ENCODE measurements around the gene HSPG2. TPM values are rescaled to one million over a fixed set of nuclear protein-coding genes. Genes with fewer than 3 reads are reported as not detected.

The HSPG2 gene
- polyA plus RNA-seq, 1 donor from 2014 or later, result 0.79 TPM

- Histone ChIP-seq H2AFZ (ENCODE audit: low read depth, low read length) (no peak overlapping the region), H3K27me3 (ENCODE audit: insufficient read depth, low read depth, low read length) (no peaks in the 10 kb centered on the region), H3K36me3 (ENCODE audit: insufficient read depth, low read length) (no peaks in the 10 kb centered on the region), H3K9ac (ENCODE audit: low read length) (no peak overlapping the region), H3K4me2 (ENCODE audit: low read length) (no peak overlapping the region), H3F3A (ENCODE audit: insufficient read depth, low read length, poor library complexity, severe bottlenecking) (no peaks in the 10 kb centered on the region), H3K9me2 (ENCODE audit: insufficient read depth, low read length) (no peaks in the 10 kb centered on the region), H3K79me2 (replicated peaks; ENCODE audit: insufficient read depth, low read length) (no peaks in the 10 kb centered on the region), H3K9me3 (ENCODE audit: low read length) (no peaks in the 10 kb centered on the region), H3K4me3 (ENCODE audit: low read length) (no peak overlapping the region), H3K27ac (ENCODE audit: low read length) (no peak overlapping the region), H4K20me1 (ENCODE audit: insufficient read depth) (no peaks in the 10 kb centered on the region)
- TF ChIP-seq REST (IDR thresholded peaks at IDR 0.05; ENCODE audit: borderline replicate concordance), result no peak
- TF ChIP-seq POLR2AphosphoS5 (IDR thresholded peaks at IDR 0.05), result no peak
- no peak for TF ChIP-seq TAF1 (IDR thresholded peaks at IDR 0.05; ENCODE audit: low read depth)
- no peak for TF ChIP-seq RAD21 (conservative IDR thresholded peaks at IDR 0.05)
- TF ChIP-seq EZH2 (IDR thresholded peaks at IDR 0.05; ENCODE audit: borderline replicate concordance, insufficient read depth, low read length, poor library complexity, severe bottlenecking), result no peak
- no peak for TF ChIP-seq EP300 (conservative IDR thresholded peaks at IDR 0.05; ENCODE audit: poor library complexity, severe bottlenecking)
- no peak for TF ChIP-seq CTCF (IDR thresholded peaks at IDR 0.05; ENCODE audit: poor library complexity, severe bottlenecking)
- no peak for TF ChIP-seq MXI1 (conservative IDR thresholded peaks at IDR 0.05; ENCODE audit: poor library complexity, severe bottlenecking)
- no peak for TF ChIP-seq SMC3 (conservative IDR thresholded peaks at IDR 0.05; ENCODE audit: poor library complexity)
Observed at GRCh38 chr1:21869620-21870121, 67.4 kb downstream of the HSPG2 start.

GRCh38 chr1:21868941-21869454 lies 68.1 kb downstream of the HSPG2 start:
- H2AFZ ChIP-seq (ENCODE audit: low read depth, low read length), result no peak overlapping the region
- no peak overlapping the region for H3K27ac ChIP-seq (ENCODE audit: low read length)
- H3K9me2 ChIP-seq (ENCODE audit: insufficient read depth, low read length), result no peaks in the 10 kb centered on the region
- no peak overlapping the region for H3K4me3 ChIP-seq (ENCODE audit: low read length)
- no peaks in the 10 kb centered on the region for H3K36me3 ChIP-seq (ENCODE audit: insufficient read depth, low read length)
- no peaks in the 10 kb centered on the region for H3F3A ChIP-seq (ENCODE audit: insufficient read depth, low read length, poor library complexity, severe bottlenecking)
- no peak overlapping the region for H3K4me2 ChIP-seq (ENCODE audit: low read length)
- TF ChIP-seq SMC3 (conservative IDR thresholded peaks at IDR 0.05; ENCODE audit: poor library complexity) (no peak), REST (IDR thresholded peaks at IDR 0.05; ENCODE audit: borderline replicate concordance) (no peak), EZH2 (IDR thresholded peaks at IDR 0.05; ENCODE audit: borderline replicate concordance, insufficient read depth, low read length, poor library complexity, severe bottlenecking) (no peak), RAD21 (conservative IDR thresholded peaks at IDR 0.05) (no peak), CTCF (IDR thresholded peaks at IDR 0.05; ENCODE audit: poor library complexity, severe bottlenecking) (no peak), TAF1 (IDR thresholded peaks at IDR 0.05; ENCODE audit: low read depth) (no peak), MXI1 (conservative IDR thresholded peaks at IDR 0.05; ENCODE audit: poor library complexity, severe bottlenecking) (no peak), EP300 (conservative IDR thresholded peaks at IDR 0.05; ENCODE audit: poor library complexity, severe bottlenecking) (no peak), POLR2AphosphoS5 (IDR thresholded peaks at IDR 0.05) (no peak)
- no peaks in the 10 kb centered on the region for H3K9me3 ChIP-seq (ENCODE audit: low read length)
- H3K27me3 ChIP-seq (ENCODE audit: insufficient read depth, low read depth, low read length), result no peaks in the 10 kb centered on the region
- H3K79me2 ChIP-seq (replicated peaks; ENCODE audit: insufficient read depth, low read length), result no peaks in the 10 kb centered on the region
- no peaks in the 10 kb centered on the region for H4K20me1 ChIP-seq (ENCODE audit: insufficient read depth)
- no peak overlapping the region for H3K9ac ChIP-seq (ENCODE audit: low read length)

All from neural cell (in vitro differentiated cells).